SH-SY5Y (cell line): Measurements from ENCODE around the gene KCTD11.

Experiments
- GATA2 ChIP-seq: IDR thresholded peaks from 2 replicates; pipeline ENCODE4 v1.6.1; 2011; ENCODE audit warnings: mild to moderate bottlenecking, low read depth, low read length
- GATA3 ChIP-seq: IDR thresholded peaks from 2 replicates; pipeline ENCODE4 v1.6.1; 2011; ENCODE audit warnings: low read depth, mild to moderate bottlenecking, low read length, moderate library complexity

DNA sequence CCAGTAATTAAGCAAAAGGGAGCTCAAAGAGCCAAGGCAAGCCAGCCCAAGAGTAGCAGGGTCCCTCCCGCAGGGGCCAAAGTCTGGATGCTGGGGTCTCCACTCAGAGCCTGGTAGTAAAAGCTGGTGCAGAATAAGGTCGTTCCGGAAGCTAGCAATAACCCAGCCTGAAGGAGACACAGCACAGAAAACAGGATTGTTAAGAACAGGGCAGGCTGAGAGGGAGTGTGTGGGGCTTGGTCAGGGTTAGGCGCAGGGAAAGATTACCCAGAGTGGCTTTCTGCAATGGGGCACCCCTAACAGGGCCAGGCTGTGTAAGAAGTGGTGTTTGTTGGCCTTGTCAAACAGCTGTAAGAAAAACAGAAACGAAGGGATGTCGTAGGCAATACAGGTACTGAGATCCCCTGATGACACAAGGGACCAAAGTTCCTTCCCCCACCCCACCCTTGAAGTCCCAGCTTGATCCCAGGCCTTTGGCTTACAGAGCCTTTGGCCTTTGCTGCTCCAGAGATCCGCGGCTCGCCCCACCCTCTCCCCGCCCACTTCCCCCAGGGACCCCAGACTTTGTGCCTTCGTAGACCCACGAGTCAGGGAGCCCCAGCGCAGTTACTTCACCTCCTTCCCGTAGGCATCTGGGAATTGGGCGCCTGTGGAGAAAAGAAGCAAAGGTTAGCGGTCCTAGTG, 51.2 kb downstream of the KCTD11 start:
- TF ChIP-seq GATA2 (no peak), GATA3 (no peak)
